H9 (cell line): ENCODE measurements around the gene ALG2. TPM values are rescaled to one million over a fixed set of nuclear protein-coding genes. Genes with fewer than 3 reads are reported as not detected.
"Not testable (repeated sequence)": the region's sequence is repeated elsewhere in the genome, so short reads cannot be mapped to it uniquely, and the experiment has no call there.

Source experiments
- DNase-seq: peaks from one replicate; pipeline ENCODE4 v3.0.0-alpha.2; 2017
- H2AFZ ChIP-seq: one replicate; pipeline ENCODE4 v1.6.1; 2013; ENCODE audit warnings: mild to moderate bottlenecking, low read length, control low read depth, moderate library complexity
- H2AK5ac ChIP-seq: 2 replicates; pipeline ENCODE4 v1.6.1; 2013; ENCODE audit warnings: low read length, control low read depth, mixed read lengths; ENCODE audit not compliant: insufficient read length
- H2BK120ac ChIP-seq: one replicate; pipeline ENCODE4 v1.6.1; 2013; ENCODE audit warnings: low read depth, mild to moderate bottlenecking, low read length, control low read depth, inconsistent platforms; ENCODE audit not compliant: poor library complexity, severe bottlenecking
- H2BK12ac ChIP-seq: 2 replicates; pipeline ENCODE4 v1.6.1; 2013; ENCODE audit warnings: low read length, control low read depth, mixed read lengths, low read depth; ENCODE audit not compliant: insufficient read length
- H2BK15ac ChIP-seq: 2 replicates; pipeline ENCODE4 v1.6.1; 2013; ENCODE audit warnings: low read depth, low read length, control low read depth
- H2BK20ac ChIP-seq: one replicate; pipeline ENCODE4 v1.6.1; 2013; ENCODE audit warnings: low read depth, mild to moderate bottlenecking, low read length, control low read depth, inconsistent platforms; ENCODE audit not compliant: poor library complexity, severe bottlenecking
- H2BK5ac ChIP-seq: 2 replicates; pipeline ENCODE4 v1.6.1; 2013; ENCODE audit warnings: low read length, control low read depth, mixed read lengths; ENCODE audit not compliant: insufficient read length
- H3K14ac ChIP-seq: 2 replicates; pipeline ENCODE4 v1.6.1; 2013; ENCODE audit warnings: low read length, control low read depth; ENCODE audit not compliant: insufficient read depth
- H3K18ac ChIP-seq: 2 replicates; pipeline ENCODE4 v1.6.1; 2013; ENCODE audit warnings: low read depth, mild to moderate bottlenecking, mixed read lengths, low read length, control low read depth; ENCODE audit not compliant: insufficient read length
- H3K23ac ChIP-seq: 2 replicates; pipeline ENCODE4 v1.6.1; 2013; ENCODE audit warnings: low read length, control low read depth, mixed read lengths, low read depth; ENCODE audit not compliant: insufficient read length
- H3K23me2 ChIP-seq: 2 replicates; pipeline ENCODE4 v1.6.1; 2013; ENCODE audit warnings: low read depth, mild to moderate bottlenecking, mixed read lengths, low read length, control low read depth; ENCODE audit not compliant: insufficient read length, poor library complexity, severe bottlenecking
- H3K27ac ChIP-seq: 2 replicates; pipeline ENCODE4 v1.5.1; 2013; ENCODE audit warnings: low read length, control low read depth, mixed read lengths, low read depth; ENCODE audit not compliant: insufficient read length
- H3K27me3 ChIP-seq: 2 replicates; pipeline ENCODE4 v1.6.1; 2013; ENCODE audit warnings: low read length, control low read depth, inconsistent platforms; ENCODE audit not compliant: insufficient read depth
- H3K4ac ChIP-seq: 2 replicates; pipeline ENCODE4 v1.6.1; 2013; ENCODE audit warnings: low read depth, mild to moderate bottlenecking, control low read depth, inconsistent platforms, low read length, moderate library complexity
- H3K4me1 ChIP-seq: 2 replicates; pipeline ENCODE4 v1.6.1; 2013; ENCODE audit warnings: low read length, control low read depth, inconsistent platforms; ENCODE audit not compliant: insufficient read depth
- H3K4me2 ChIP-seq: 2 replicates; pipeline ENCODE4 v1.6.1; 2013; ENCODE audit warnings: low read length, control low read depth, mixed read lengths; ENCODE audit not compliant: insufficient read length, insufficient read depth
- H3K56ac ChIP-seq: 2 replicates; pipeline ENCODE4 v1.6.1; 2013; ENCODE audit warnings: low read depth, mild to moderate bottlenecking, mixed read lengths, low read length, control low read depth; ENCODE audit not compliant: insufficient read length
- H3K79me1 ChIP-seq: 2 replicates; pipeline ENCODE4 v1.6.1; 2013; ENCODE audit warnings: low read depth, mild to moderate bottlenecking, moderate library complexity, low read length, control low read depth, inconsistent platforms; ENCODE audit not compliant: insufficient read depth, poor library complexity, severe bottlenecking
- H3K79me2 ChIP-seq: 2 replicates; pipeline ENCODE4 v1.6.1; 2013; ENCODE audit warnings: low read length, control low read depth, inconsistent platforms; ENCODE audit not compliant: insufficient read depth
- H3K9ac ChIP-seq: 2 replicates; pipeline ENCODE4 v1.6.1; 2013; ENCODE audit warnings: low read length, control low read depth, mixed read lengths; ENCODE audit not compliant: insufficient read length; ENCODE audit errors: extremely low read depth
- H3K9me3 ChIP-seq: one replicate; pipeline ENCODE4 v1.6.1; 2013; ENCODE audit warnings: low read depth, low read length, inconsistent platforms; ENCODE audit not compliant: control insufficient read depth
- H3T11ph ChIP-seq: one replicate; pipeline ENCODE4 v1.6.1; 2013; ENCODE audit warnings: mild to moderate bottlenecking, low read length, control low read depth, inconsistent platforms
- H4K20me1 ChIP-seq: one replicate; pipeline ENCODE4 v1.6.1; 2013; ENCODE audit not compliant: control insufficient read depth, insufficient read length, insufficient read depth
- H4K5ac ChIP-seq: 2 replicates; pipeline ENCODE4 v1.6.1; 2013; ENCODE audit warnings: low read depth, mild to moderate bottlenecking, mixed read lengths, low read length, control low read depth; ENCODE audit not compliant: insufficient read length
- H4K8ac ChIP-seq: replicated peaks from 2 replicates; pipeline ENCODE4 v1.6.1; 2013; ENCODE audit warnings: low read length, control low read depth, mixed read lengths, low read depth; ENCODE audit not compliant: insufficient read length
- H4K91ac ChIP-seq: 2 replicates; pipeline ENCODE4 v1.6.1; 2013; ENCODE audit warnings: low read depth, mild to moderate bottlenecking, moderate library complexity, mixed read lengths, low read length, control low read depth; ENCODE audit not compliant: insufficient read length
- H3K27ac Mint-ChIP-seq, 3 experiments: 2 replicates in 2 of 3; 3 replicates in 1 of 3; pipeline ENCODE4 v1.8.0; 2020 to 2021; ENCODE audit warnings: mixed read lengths in 3 of 3, mild to moderate bottlenecking in 1 of 3, moderate library complexity in 1 of 3
- H3K27me3 Mint-ChIP-seq: 2 replicates; pipeline ENCODE4 v1.8.0; 2021; ENCODE audit warnings: low read depth, mild to moderate bottlenecking, moderate library complexity, mixed read lengths
- H3K36me3 Mint-ChIP-seq, 3 experiments: 2 replicates in 2 of 3; 3 replicates in 1 of 3; pipeline ENCODE4 v1.8.0; 2020 to 2021; ENCODE audit warnings: low read depth in 3 of 3, mixed read lengths in 3 of 3; ENCODE audit not compliant: insufficient read depth in 1 of 3
- H3K4me1 Mint-ChIP-seq, 2 experiments: 2 replicates each; pipeline ENCODE4 v1.8.0; 2020; ENCODE audit warnings: mixed read lengths in 2 of 2
- H3K4me3 Mint-ChIP-seq, 2 experiments: 2 replicates in 1 of 2; 3 replicates in 1 of 2; pipeline ENCODE4 v1.8.0; 2020 to 2021; ENCODE audit warnings: mild to moderate bottlenecking in 2 of 2, mixed read lengths in 2 of 2, moderate library complexity in 1 of 2
- H3K9me3 Mint-ChIP-seq, 2 experiments: 2 replicates in 1 of 2; 3 replicates in 1 of 2; pipeline ENCODE4 v1.8.0; 2020; ENCODE audit warnings: mild to moderate bottlenecking in 2 of 2, mixed read lengths in 2 of 2, moderate library complexity in 1 of 2
- WGBS: extraction: QIAGEN DNeasy Blood & Tissue Kit; methylation state at CpG from one replicate; pipeline ENCODE4 v1.1.7; 2013; ENCODE audit warnings: missing lambda C conversion rate, low lambda C conversion rate, mixed read lengths; ENCODE audit not compliant: insufficient read length; ENCODE audit errors: extremely low coverage; 5-methylcytosine and 5-hydroxymethylcytosine counted together
- total RNA-seq: library from RNA; stranded (reverse); gene quantifications from 2 replicates; pipeline ENCODE4 v1.2.1, GENCODE V29; 2021
- TF ChIP-seq, protein P1 (sequence below): fragments of 200-600 bp; sonication (generic); conservative IDR thresholded peaks from 3 replicates; pipeline ENCODE4 v1.8.0; 2021; ENCODE audit warnings: antibody characterized with exemption, mild to moderate bottlenecking

ALG2 gene
- total RNA-seq, 1 experiment from 2014 or later: 30.1 TPM

DNA sequence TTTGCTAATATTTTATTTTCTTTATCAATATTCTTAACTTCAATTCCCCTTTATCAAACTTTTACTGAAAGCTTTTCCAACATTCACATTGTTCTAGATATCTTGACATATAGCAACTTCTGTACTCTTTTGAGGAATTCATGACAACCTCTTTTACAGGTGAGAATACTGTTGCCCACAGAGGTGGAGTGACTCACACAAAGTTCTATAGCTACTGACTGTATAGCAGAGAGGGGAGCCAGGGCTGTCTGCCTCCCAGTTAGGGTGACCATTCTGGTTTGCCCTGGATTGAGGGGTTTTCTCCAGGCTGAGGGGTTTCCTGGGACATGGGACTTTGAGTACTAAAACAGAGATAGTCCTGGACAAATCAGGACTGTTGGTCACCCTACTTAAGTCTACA, 16.6 kb upstream of the ALG2 start:
- H3K27ac Mint-ChIP-seq: no peak overlapping the region
- Histone ChIP-seq H4K5ac (no peak overlapping the region), H3K23ac (no peak overlapping the region), H4K91ac (no peak overlapping the region), H2BK5ac (no peak overlapping the region), H2BK12ac (no peak overlapping the region), H3K4me2 (no peak overlapping the region), H3K27me3 (no peaks in the 10 kb centered on the region), H2AFZ (no peak overlapping the region), H3K79me1 (no peaks in the 10 kb centered on the region), H2BK20ac (no peak overlapping the region), H3K27ac (no peak overlapping the region), H2BK120ac (no peak overlapping the region), H3K79me2 (no peaks in the 10 kb centered on the region), H3K4me1 (no peaks in the 10 kb centered on the region), H3K4ac (no peak overlapping the region), H3K56ac (no peak overlapping the region), H3T11ph (no peak overlapping the region), H2BK15ac (no peak overlapping the region), H3K23me2 (no peaks in the 10 kb centered on the region), H4K20me1 (no peaks in the 10 kb centered on the region), H3K9ac (no peak overlapping the region), H2AK5ac (no peak overlapping the region), H4K8ac (no peak overlapping the region), H3K9me3 (no peaks in the 10 kb centered on the region), H3K14ac (no peak overlapping the region), H3K18ac (no peak overlapping the region)
- no peaks in the 10 kb centered on the region for H3K9me3 Mint-ChIP-seq
- no peaks in the 10 kb centered on the region for H3K4me1 Mint-ChIP-seq
- TF ChIP-seq, protein P1, sequence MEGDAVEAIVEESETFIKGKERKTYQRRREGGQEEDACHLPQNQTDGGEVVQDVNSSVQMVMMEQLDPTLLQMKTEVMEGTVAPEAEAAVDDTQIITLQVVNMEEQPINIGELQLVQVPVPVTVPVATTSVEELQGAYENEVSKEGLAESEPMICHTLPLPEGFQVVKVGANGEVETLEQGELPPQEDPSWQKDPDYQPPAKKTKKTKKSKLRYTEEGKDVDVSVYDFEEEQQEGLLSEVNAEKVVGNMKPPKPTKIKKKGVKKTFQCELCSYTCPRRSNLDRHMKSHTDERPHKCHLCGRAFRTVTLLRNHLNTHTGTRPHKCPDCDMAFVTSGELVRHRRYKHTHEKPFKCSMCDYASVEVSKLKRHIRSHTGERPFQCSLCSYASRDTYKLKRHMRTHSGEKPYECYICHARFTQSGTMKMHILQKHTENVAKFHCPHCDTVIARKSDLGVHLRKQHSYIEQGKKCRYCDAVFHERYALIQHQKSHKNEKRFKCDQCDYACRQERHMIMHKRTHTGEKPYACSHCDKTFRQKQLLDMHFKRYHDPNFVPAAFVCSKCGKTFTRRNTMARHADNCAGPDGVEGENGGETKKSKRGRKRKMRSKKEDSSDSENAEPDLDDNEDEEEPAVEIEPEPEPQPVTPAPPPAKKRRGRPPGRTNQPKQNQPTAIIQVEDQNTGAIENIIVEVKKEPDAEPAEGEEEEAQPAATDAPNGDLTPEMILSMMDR: no peak
- no peak for DNase-seq
- peaks cover 0 to 4% (median 2%) of the 10 kb centered on the region in 3 experiments; a peak in 4 of 7 replicates for H3K36me3 Mint-ChIP-seq
- no peaks in the 10 kb centered on the region for H3K27me3 Mint-ChIP-seq
- H3K4me3 Mint-ChIP-seq: no peak overlapping the region

DNA sequence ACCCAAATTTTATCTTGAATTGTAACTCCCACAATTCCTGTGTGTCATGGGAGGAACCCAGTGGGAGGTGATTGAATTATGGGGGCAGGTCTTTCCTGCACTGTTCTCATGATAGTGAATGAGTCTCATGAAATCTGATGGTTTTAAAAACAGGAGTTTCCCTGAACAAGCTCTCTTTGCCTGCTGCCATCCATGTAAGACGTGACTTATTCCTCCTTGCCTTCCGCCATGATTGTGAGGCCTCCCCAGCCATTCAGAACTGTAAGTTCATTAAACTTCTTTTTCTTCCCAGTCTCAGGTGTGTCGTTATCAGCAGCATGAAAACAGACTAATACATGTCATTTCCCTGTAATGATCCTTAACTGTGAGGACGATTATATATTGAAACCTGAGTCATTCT, 16.1 kb upstream of the ALG2 start:
- not testable (repeated sequence) for H4K91ac ChIP-seq, H3K27ac Mint-ChIP-seq, H3K27me3 ChIP-seq, H2BK20ac ChIP-seq, H3K23me2 ChIP-seq, H3K4me1 ChIP-seq, H3K14ac ChIP-seq, H4K8ac ChIP-seq, H3K27ac ChIP-seq, H3K9me3 ChIP-seq, DNase-seq, H4K5ac ChIP-seq, H3K9me3 Mint-ChIP-seq, H2BK12ac ChIP-seq, H2BK120ac ChIP-seq, H2AK5ac ChIP-seq, H3K56ac ChIP-seq, H2BK15ac ChIP-seq, H3K9ac ChIP-seq, H3K23ac ChIP-seq, H3K4ac ChIP-seq, H2AFZ ChIP-seq, H3K27me3 Mint-ChIP-seq, H3T11ph ChIP-seq, H3K18ac ChIP-seq, H2BK5ac ChIP-seq, H3K4me1 Mint-ChIP-seq, H3K36me3 Mint-ChIP-seq, H3K79me2 ChIP-seq, H3K4me3 Mint-ChIP-seq, H3K4me2 ChIP-seq, H3K79me1 ChIP-seq, H4K20me1 ChIP-seq
- no CpG with 5 or more reads among the region's 4 CpGs for WGBS
